ENCODE results near the gene ATP6V0A1. TPM values are rescaled to one million over a fixed set of nuclear protein-coding genes. Genes with fewer than 3 reads are reported as not detected.

ATP6V0A1 gene
- total RNA-seq, 2 donors from 2014 or later: 15.4 to 18.5 TPM

Other genes starting within 250 kb of the ATP6V0A1 start
- 100 to 1,000 TPM; 202 to 225 TPM for gene STAT5B, start 182.5 kb upstream of the ATP6V0A1 start, total RNA-seq
- gene STAT5A, start 170.4 kb upstream of the ATP6V0A1 start, total RNA-seq: 100 to 1,000 TPM; 153 to 177 TPM
- 100 to 1,000 TPM; 203 to 221 TPM for gene STAT3, start 70.4 kb upstream of the ATP6V0A1 start, total RNA-seq
- under 1 TPM; 0.47 to 0.90 TPM for gene CAVIN1, start 35.6 kb upstream of the ATP6V0A1 start, total RNA-seq
- 10 to 100 TPM; 12.5 to 13.2 TPM for gene NAGLU, start 77.4 kb downstream of the ATP6V0A1 start, total RNA-seq
- 1 to 10 TPM in 1 of 2 donors, under 1 TPM in 1; 0.90 to 1.2 TPM for gene HSD17B1, start 94.0 kb downstream of the ATP6V0A1 start, total RNA-seq
- gene COASY, start 103.3 kb downstream of the ATP6V0A1 start, total RNA-seq: 10 to 100 TPM; 39.1 to 49.4 TPM
- gene MLX, start 108.2 kb downstream of the ATP6V0A1 start, total RNA-seq: 10 to 100 TPM; 33.1 to 36.1 TPM
- 1 to 10 TPM; 2.4 to 2.6 TPM for gene PSMC3IP, start 118.9 kb downstream of the ATP6V0A1 start, total RNA-seq
- gene RETREG3, start 150.5 kb downstream of the ATP6V0A1 start, total RNA-seq: 10 to 100 TPM; 43.5 to 57.9 TPM
- gene TUBG1, start 150.8 kb downstream of the ATP6V0A1 start, total RNA-seq: 1 to 10 TPM; 6.1 to 9.8 TPM
- 10 to 100 TPM in 1 of 2 donors, 1 to 10 TPM in 1; 8.9 to 11.3 TPM for gene TUBG2, start 200.4 kb downstream of the ATP6V0A1 start, total RNA-seq
- under 1 TPM; 0.78 to 0.85 TPM for gene PLEKHH3, start 218.1 kb downstream of the ATP6V0A1 start, total RNA-seq
- 1 to 10 TPM; 1.4 to 1.6 TPM for gene CCR10, start 223.0 kb downstream of the ATP6V0A1 start, total RNA-seq
- 1 to 10 TPM; 3.9 to 6.9 TPM for gene CNTNAP1, start 223.7 kb downstream of the ATP6V0A1 start, total RNA-seq